Suprapubic skin (tissue), 3 donors: ENCODE data around the gene IL27RA.

Experiments used
- CTCF ChIP-seq, 2 donors: fragments of 200-600 bp in 1 of 2; fragments of 450-650 bp in 1 of 2; sonication (generic) in 1 of 2; IDR thresholded peaks; one replicate each; pipeline ENCODE4 v1.5.1; 2016 to 2019; ENCODE audit warnings: antibody characterized with exemption in 2 of 2, mild to moderate bottlenecking in 1 of 2, moderate library complexity in 1 of 2
- EP300 ChIP-seq: sonication (generic); formaldehyde crosslinking; IDR thresholded peaks from one replicate; pipeline ENCODE4 v1.6.1; 2017; ENCODE audit warnings: antibody characterized with exemption
- POLR2A ChIP-seq, 2 donors: fragments of 450-650 bp; IDR thresholded peaks; one replicate each; pipeline ENCODE4 v1.6.1; 2017; ENCODE audit warnings: antibody characterized with exemption in 2 of 2, mild to moderate bottlenecking in 2 of 2, moderate library complexity in 2 of 2

DNA sequence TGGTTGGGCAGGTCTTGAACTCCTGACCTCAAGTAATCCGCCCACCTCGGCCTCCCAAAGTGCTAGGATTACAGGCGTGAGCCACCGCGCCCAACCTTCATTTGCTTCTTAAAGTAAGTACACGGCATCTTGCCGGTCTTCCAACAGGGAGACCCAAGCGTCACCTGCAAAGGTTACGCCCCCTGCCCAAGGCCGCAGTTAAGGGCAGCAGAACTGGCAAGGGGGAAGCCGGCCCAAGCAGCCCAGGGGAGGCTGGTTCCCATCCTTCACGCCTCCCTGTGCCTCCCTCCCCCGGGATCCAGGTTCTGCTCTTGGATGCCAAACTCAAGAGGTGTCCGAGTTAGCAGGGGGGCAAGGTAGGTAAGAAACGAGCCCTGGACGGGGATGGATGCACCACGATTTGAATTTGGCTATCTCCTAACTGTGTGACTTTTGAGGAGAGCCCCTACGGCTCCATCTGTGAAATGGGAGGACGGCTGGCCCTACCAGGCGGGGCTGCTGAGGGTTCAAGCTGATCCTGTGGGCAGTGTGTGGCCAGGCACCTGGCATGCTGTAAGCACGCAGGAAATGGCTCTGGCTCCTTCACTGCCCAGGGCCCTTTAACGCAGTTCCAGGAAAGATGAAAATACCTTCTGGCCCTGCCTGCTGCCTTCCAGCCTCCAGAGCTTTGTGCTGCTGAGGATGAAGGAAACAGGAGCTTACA is 34.5 kb upstream of the IL27RA start:
- TF ChIP-seq EP300 (no peak), POLR2A (IDR thresholded peaks at IDR 0.05) (no peak), CTCF (IDR thresholded peaks at IDR 0.05) (no peak)
